DMS53 treated with DMSO at 0.1 percent for 48 hours (cell line): ENCODE data around the gene ZBTB16.
A peak's percentile ranks its signal among the peaks of the same experiment; 100 is the strongest.

ENCODE experiments used
- DNase-seq: peaks from one replicate; lab custom pipeline; 2025; ENCODE audit not compliant: unreplicated experiment; lab: John Stamatoyannopoulos, UW

ZBTB16 gene

GRCh38 chr11:114274637-114275036, 215.1 kb downstream of the ZBTB16 start:
- DNase-seq, result no peak

- DNase-seq, result no peak
Measured at GRCh38 chr11:114275280-114275679, 215.8 kb downstream of the ZBTB16 start.

GRCh38 chr11:114276077-114276476, 216.6 kb downstream of the ZBTB16 start:
- no peak for DNase-seq

- no peak for DNase-seq
Measured at GRCh38 chr11:114277637-114278341, 218.3 kb downstream of the ZBTB16 start.

GRCh38 chr11:114278342-114279065, 219.0 kb downstream of the ZBTB16 start:
- no peak for DNase-seq

- DNase-seq, result no peak
Measured at GRCh38 chr11:114279792-114280546, 220.5 kb downstream of the ZBTB16 start.

- peak; percentile 86 for DNase-seq
Measured at GRCh38 chr11:114280696-114281095, 221.2 kb downstream of the ZBTB16 start.

GRCh38 chr11:114281388-114281956, 222.0 kb downstream of the ZBTB16 start:
- no peak for DNase-seq

- DNase-seq, result no peak
Measured at GRCh38 chr11:114282488-114282887, 223.0 kb downstream of the ZBTB16 start.

- DNase-seq, result no peak
Measured at GRCh38 chr11:114283422-114283821, 223.9 kb downstream of the ZBTB16 start.

GRCh38 chr11:114284021-114284420, 224.5 kb downstream of the ZBTB16 start:
- peak; percentile 9 for DNase-seq

- DNase-seq, result no peak
Measured at GRCh38 chr11:114284914-114285313, 225.4 kb downstream of the ZBTB16 start.

- DNase-seq, result no peak
Measured at GRCh38 chr11:114285599-114285998, 226.1 kb downstream of the ZBTB16 start.

GRCh38 chr11:114286229-114286628, 226.7 kb downstream of the ZBTB16 start:
- no peak for DNase-seq

GRCh38 chr11:114287154-114287553, 227.6 kb downstream of the ZBTB16 start:
- no peak for DNase-seq

- no peak for DNase-seq
Measured at GRCh38 chr11:114288136-114288535, 228.6 kb downstream of the ZBTB16 start.

- no peak for DNase-seq
Measured at GRCh38 chr11:114289779-114290178, 230.3 kb downstream of the ZBTB16 start.

- no peak for DNase-seq
Measured at GRCh38 chr11:114290503-114291235, 231.2 kb downstream of the ZBTB16 start.

- no peak for DNase-seq
Measured at GRCh38 chr11:114291381-114291780, 231.9 kb downstream of the ZBTB16 start.

GRCh38 chr11:114291842-114292680, 232.6 kb downstream of the ZBTB16 start:
- no peak for DNase-seq
